K562 (cell line): ENCODE measurements around the gene TUBA1B. TPM values are rescaled to one million over a fixed set of nuclear protein-coding genes. Genes with fewer than 3 reads are reported as not detected.

ENCODE experiments used
- ATAC-seq: fragments of 200-7000 bp; cut with Tn5 transposase; 3 replicates; pipeline ENCODE4 v1.9.1; 2020; ENCODE audit warnings: moderate library complexity
- BruUV-seq: library from RNA; stranded (reverse); fragments of 400-500 nt; replicated peaks from 2 replicates; lab custom pipeline; 2021; lab: Mats Ljungman, UMichigan
- CTCF ChIA-PET: fragments of 300-600 bp; formaldehyde crosslinking; extraction: SDS; loops from one replicate; lab custom pipeline; 2021; ENCODE audit warnings: low intra/inter-chr PET ratio; lab: Yijun Ruan, JAX
- POLR2A ChIA-PET: fragments of 300-600, 350-650 bp; sonication (Branson Sonifier 250); formaldehyde crosslinking; extraction: SDS; loops from one replicate; lab custom pipeline; 2021; ENCODE audit warnings: antibody characterized with exemption, inconsistent platforms; lab: Yijun Ruan, JAX
- DNase-seq, 4 experiments: peaks; one replicate each; pipeline versions ENCODE4 v3.0.0 to v3.0.0-alpha.2; 2011 to 2018; ENCODE audit warnings: low spot score in 3 of 4, mixed read lengths in 3 of 4; ENCODE audit errors: extremely low read depth in 1 of 4
- FAIRE-seq: peaks from 2 replicates; lab custom pipeline; 2011; peaks lifted over from hg19 to GRCh38; lab: Jason Lieb, UNC
- H2AFZ ChIP-seq: 2 replicates; pipeline ENCODE4 v1.6.0; 2011; ENCODE audit warnings: low read depth, low read length, control low read depth, inconsistent platforms
- H3K27ac ChIP-seq: fragments of 200-600 bp; 3 replicates; pipeline ENCODE4 v1.8.0; 2011; ENCODE audit warnings: low read depth, mild to moderate bottlenecking, control low read depth, inconsistent platforms, low read length, moderate library complexity, mixed read lengths; ENCODE audit errors: extremely low read depth
- H3K27me3 ChIP-seq, 2 experiments: fragments of 300-600 bp in 1 of 2; 2 replicates in 1 of 2; 3 replicates in 1 of 2; pipeline versions ENCODE4 v1.6.0 to v1.8.0; 2011; ENCODE audit warnings: inconsistent platforms in 2 of 2, low read length in 2 of 2, mild to moderate bottlenecking in 1 of 2, mixed read lengths in 1 of 2, moderate library complexity in 1 of 2; ENCODE audit not compliant: control insufficient read depth in 2 of 2, insufficient read depth in 2 of 2
- H3K36me3 ChIP-seq: fragments of 300-600 bp; 3 replicates; pipeline ENCODE4 v1.8.0; 2011; ENCODE audit warnings: mild to moderate bottlenecking, low read length, inconsistent platforms; ENCODE audit not compliant: control insufficient read depth, insufficient read depth
- H3K4me1 ChIP-seq, 2 experiments: fragments of 200-600 bp in 1 of 2; replicated peaks in 1 of 2; 2 replicates in 1 of 2; 3 replicates in 1 of 2; pipeline versions ENCODE4 v1.5.1 to v1.8.0; 2011; ENCODE audit warnings: inconsistent platforms in 2 of 2, low read length in 2 of 2, mild to moderate bottlenecking in 1 of 2, mixed read lengths in 1 of 2, moderate library complexity in 1 of 2; ENCODE audit not compliant: control insufficient read depth in 2 of 2, insufficient read depth in 2 of 2
- H3K4me2 ChIP-seq: 2 replicates; pipeline ENCODE4 v1.6.1; 2011; ENCODE audit warnings: low read length, control low read depth, inconsistent platforms, mixed read lengths; ENCODE audit not compliant: insufficient read depth
- H3K4me3 ChIP-seq: fragments of 200-600 bp; sonication (generic), shearing (Covaris generic); 2 replicates; pipeline ENCODE4 v1.5.1; 2016; ENCODE audit warnings: control low read depth, inconsistent platforms
- H3K79me2 ChIP-seq: fragments of 200-600 bp; 3 replicates; pipeline ENCODE4 v1.8.0; 2011; ENCODE audit warnings: low read length, inconsistent platforms; ENCODE audit not compliant: control insufficient read depth, insufficient read depth
- H3K9ac ChIP-seq, 2 experiments: 2 replicates each; pipeline versions ENCODE4 v1.6.0 to v1.6.1; 2011; ENCODE audit warnings: low read depth in 2 of 2, low read length in 2 of 2, control low read depth in 1 of 2, inconsistent platforms in 1 of 2, mild to moderate bottlenecking in 1 of 2, mixed read lengths in 1 of 2; ENCODE audit not compliant: insufficient read depth in 1 of 2
- H3K9me1 ChIP-seq: one replicate; pipeline ENCODE4 v1.6.0; 2011; ENCODE audit warnings: inconsistent platforms, mild to moderate bottlenecking, low read length, moderate library complexity; ENCODE audit not compliant: control insufficient read depth, insufficient read depth
- H3K9me3 ChIP-seq: replicated peaks from 2 replicates; pipeline ENCODE4 v1.5.1; 2011; ENCODE audit warnings: low read depth, low read length, inconsistent platforms; ENCODE audit not compliant: control insufficient read depth, insufficient read depth
- H4K20me1 ChIP-seq: replicated peaks from 2 replicates; pipeline ENCODE4 v1.6.1; 2011; ENCODE audit warnings: low read length, inconsistent platforms, mixed read lengths; ENCODE audit not compliant: control insufficient read depth, insufficient read depth
- DDX20 ChIP-seq: fragments of 450-650 bp; IDR thresholded peaks from 2 replicates; pipeline ENCODE4 v1.6.1; 2016; ENCODE audit warnings: missing genetic modification characterization, low read depth, mild to moderate bottlenecking, missing compliant biosample characterization, moderate library complexity
- EP400 ChIP-seq: fragments of 450-650 bp; IDR thresholded peaks from 2 replicates; pipeline ENCODE4 v1.6.1; 2017; ENCODE audit warnings: antibody characterized with exemption, mild to moderate bottlenecking, moderate library complexity
- ERF ChIP-seq: fragments of 450-650 bp; formaldehyde crosslinking; IDR thresholded peaks from 2 replicates; pipeline ENCODE4 v1.4.0; 2020; ENCODE audit warnings: mild to moderate bottlenecking, mixed read lengths
- ETV1 ChIP-seq: fragments of 450-650 bp; conservative IDR thresholded peaks from 2 replicates; pipeline ENCODE4 v1.6.1; 2016; ENCODE audit warnings: missing genetic modification characterization, control low read depth, low read depth, missing compliant biosample characterization
- RAD21 ChIP-seq, 2 experiments: fragments of 250-450 bp in 1 of 2; fragments of 450-650 bp in 1 of 2; sonication (Bioruptor Pico) in 1 of 2; formaldehyde crosslinking in 1 of 2; IDR thresholded peaks in 1 of 2; conservative IDR thresholded peaks in 1 of 2; 2 replicates each; pipeline versions ENCODE4 v1.4.0 to v1.8.0; 2020 to 2022; ENCODE audit warnings: mild to moderate bottlenecking in 2 of 2, moderate library complexity in 1 of 2
- RCOR1 ChIP-seq, 2 experiments: IDR thresholded peaks; 2 replicates each; pipeline ENCODE4 v1.6.1; 2012; ENCODE audit warnings: low read depth in 2 of 2, low read length in 2 of 2, borderline replicate concordance in 1 of 2, improper control_type of control experiment in 1 of 2
- ZNF140 ChIP-seq: fragments of 250-450 bp; sonication (Bioruptor Pico); IDR thresholded peaks from 2 replicates; pipeline ENCODE4 v1.8.0; 2021; ENCODE audit warnings: moderate library complexity, mild to moderate bottlenecking, inconsistent platforms
- WGBS: fragments of 100-300 bp; shearing (Covaris generic); methylation state at CpG from one replicate; pipeline ENCODE4 v1.1.6; 2016; ENCODE audit warnings: low coverage, mixed read lengths; ENCODE audit not compliant: insufficient coverage; ENCODE audit errors: missing lambda C conversion rate; 5-methylcytosine and 5-hydroxymethylcytosine counted together
- in situ Hi-C: fragments of 300-500 bp; cut with MboI; formaldehyde crosslinking; loops from 4 replicates; pipeline ENCODE4 v1.15.0; 2018; ENCODE audit warnings: inconsistent platforms, mixed read lengths
- intact Hi-C: fragments of 100-400 bp; cut with micrococcal nuclease; formaldehyde crosslinking; loops from 2 replicates; pipeline ENCODE4 v1.14.2; 2022
- polyA plus RNA-seq, 8 experiments: library from polyadenylated mRNA; depleted of rRNA in 4 of 8; stranded (reverse) in 5 of 8; unstranded in 3 of 8; fragments of >200 nt; fragmentation: Nextera tagmentation in 2 of 8; fragmentation: Illumina TruSeq in 1 of 8; extraction: Ambion mirVana in 2 of 8; extraction: Trizol in 1 of 8; gene quantifications; 2 replicates each; pipeline versions ENCODE4 v1.2.1 to v1.2.3, GENCODE V29; 2011 to 2014; ENCODE audit warnings: inconsistent platforms in 1 of 8, missing spikeins in 1 of 8
- total RNA-seq, 7 experiments: library from RNA; depleted of rRNA in 6 of 7; stranded (reverse); fragments of >200 nt in 6 of 7; fragmentation: Illumina TruSeq in 2 of 7; extraction: Trizol in 2 of 7; gene quantifications; 2 replicates each; pipeline versions ENCODE4 v1.2.1 to v1.2.3, GENCODE V29; 2011 to 2021; ENCODE audit warnings: low replicate concordance in 1 of 7
- TF ChIP-seq, protein P1 (sequence below): sonication (generic); formaldehyde crosslinking; IDR thresholded peaks from 2 replicates; pipeline ENCODE4 v1.8.1; 2023; ENCODE audit warnings: mild to moderate bottlenecking, missing genetic modification reagents, moderate library complexity
- TF ChIP-seq, protein P2 (sequence below): fragments of 250-450 bp; sonication (Bioruptor Pico); IDR thresholded peaks from 2 replicates; pipeline ENCODE4 v1.4.0; 2020; ENCODE audit warnings: mild to moderate bottlenecking, moderate library complexity
- TF ChIP-seq, protein P3 (sequence below), 3 experiments: IDR thresholded peaks in 2 of 3; conservative IDR thresholded peaks in 1 of 3; 2 replicates each; pipeline ENCODE4 v1.5.1; 2011 to 2012; ENCODE audit warnings: low read length in 3 of 3, mild to moderate bottlenecking in 3 of 3, control low read depth in 2 of 3, improper control_type of control experiment in 1 of 3, inconsistent platforms in 1 of 3, low read depth in 1 of 3, mixed read lengths in 1 of 3, moderate library complexity in 1 of 3; ENCODE audit not compliant: insufficient read depth in 2 of 3

Gene TUBA1B
- total and polyA plus RNA-seq, 9 of the 15 experiments (the other 6 are each of a cell fraction or from before 2014, with no cell fraction given): 2,189 to 4,624 (median 2,628) TPM

DNA sequence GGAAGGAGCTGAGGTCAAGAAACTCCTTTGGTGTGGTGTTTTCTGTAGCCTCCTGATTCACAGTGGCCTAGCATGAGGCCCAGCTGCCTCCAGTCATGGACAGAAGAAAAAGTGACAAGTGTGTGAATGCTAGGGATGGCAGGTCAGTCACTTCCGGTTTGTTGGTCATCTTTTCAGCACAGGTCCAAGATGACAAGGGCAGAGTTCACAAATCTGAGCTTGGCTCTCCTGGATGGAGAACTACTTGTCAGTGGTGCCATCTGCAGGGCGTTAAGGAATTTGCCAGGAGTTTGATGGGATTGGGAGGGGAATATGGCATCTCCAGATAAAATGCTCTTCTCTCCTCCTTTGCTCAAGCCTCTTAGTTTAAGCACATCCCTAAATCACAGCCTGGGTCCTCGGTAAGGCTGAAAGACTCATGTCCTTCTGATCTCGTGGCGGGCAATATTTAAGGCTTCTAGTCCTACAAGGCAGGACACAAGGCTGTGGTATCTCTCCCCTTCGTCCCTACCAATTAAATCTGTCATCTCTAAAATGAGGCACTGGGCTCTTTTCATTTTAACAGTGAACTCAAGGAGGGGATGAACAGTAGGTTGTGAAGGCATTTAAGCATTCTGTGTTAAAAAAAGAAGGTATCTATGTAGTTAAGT lies 10.0 kb downstream of the TUBA1B start:
- DNase-seq (peak; percentile 31 to 65 (median 41)), ATAC-seq (peak; percentile 75), FAIRE-seq (peak; percentile 84)
- BruUV-seq: no TSS peak
- 13% methylated on average over 6 of the region's 6 CpGs for WGBS
- no peak overlapping the region for H3K4me2 ChIP-seq
- no peaks in the 10 kb centered on the region for H3K79me2 ChIP-seq
- intact Hi-C loops (loop anchor here (2.0 kb wide), 1 partner anchor 32 kb away; no protein-coding TSS in a partner anchor), in situ Hi-C loops (no loop called here)
- H3K9me3 ChIP-seq: no peaks in the 10 kb centered on the region
- no peak overlapping the region for H3K9ac ChIP-seq
- H3K9me1 ChIP-seq: no peaks in the 10 kb centered on the region
- ChIA-PET POLR2A (interaction anchor here (0.6 to 6.3 kb wide), 5 partner anchors 10 to 76 kb away, joined by 3 to 73 read pairs (median 3); partner anchors contain the start of gene TUBA1B), CTCF (interaction anchor here (1.1 to 1.5 kb wide), 2 partner anchors 29 to 32 kb away, joined by 3 to 6 read pairs; no protein-coding TSS in a partner anchor)
- H3K27ac ChIP-seq: no peak overlapping the region
- no peaks in the 10 kb centered on the region; a peak in 2 of 5 replicates for H3K4me1 ChIP-seq
- H3K36me3 ChIP-seq: no peaks in the 10 kb centered on the region
- no peaks in the 10 kb centered on the region for H3K27me3 ChIP-seq
- no peak overlapping the region for H2AFZ ChIP-seq
- H4K20me1 ChIP-seq: no peaks in the 10 kb centered on the region
- no peak overlapping the region for H3K4me3 ChIP-seq
- TF ChIP-seq, protein P1, sequence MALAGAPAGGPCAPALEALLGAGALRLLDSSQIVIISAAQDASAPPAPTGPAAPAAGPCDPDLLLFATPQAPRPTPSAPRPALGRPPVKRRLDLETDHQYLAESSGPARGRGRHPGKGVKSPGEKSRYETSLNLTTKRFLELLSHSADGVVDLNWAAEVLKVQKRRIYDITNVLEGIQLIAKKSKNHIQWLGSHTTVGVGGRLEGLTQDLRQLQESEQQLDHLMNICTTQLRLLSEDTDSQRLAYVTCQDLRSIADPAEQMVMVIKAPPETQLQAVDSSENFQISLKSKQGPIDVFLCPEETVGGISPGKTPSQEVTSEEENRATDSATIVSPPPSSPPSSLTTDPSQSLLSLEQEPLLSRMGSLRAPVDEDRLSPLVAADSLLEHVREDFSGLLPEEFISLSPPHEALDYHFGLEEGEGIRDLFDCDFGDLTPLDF: no peak
- TF ChIP-seq ETV1: peak; percentile 59
- TF ChIP-seq RAD21 (CRISPR knock-in tag; conservative IDR thresholded peaks at IDR 0.05 in 1 of 2, IDR thresholded peaks at IDR 0.05 in 1 of 2): peak in 1 of 2 experiments; percentile 78; a peak in 3 of 4 replicates
- no peak for TF ChIP-seq EP400
- no peak for TF ChIP-seq ERF
- no peak for TF ChIP-seq DDX20 (tag)
- TF ChIP-seq, protein P2, sequence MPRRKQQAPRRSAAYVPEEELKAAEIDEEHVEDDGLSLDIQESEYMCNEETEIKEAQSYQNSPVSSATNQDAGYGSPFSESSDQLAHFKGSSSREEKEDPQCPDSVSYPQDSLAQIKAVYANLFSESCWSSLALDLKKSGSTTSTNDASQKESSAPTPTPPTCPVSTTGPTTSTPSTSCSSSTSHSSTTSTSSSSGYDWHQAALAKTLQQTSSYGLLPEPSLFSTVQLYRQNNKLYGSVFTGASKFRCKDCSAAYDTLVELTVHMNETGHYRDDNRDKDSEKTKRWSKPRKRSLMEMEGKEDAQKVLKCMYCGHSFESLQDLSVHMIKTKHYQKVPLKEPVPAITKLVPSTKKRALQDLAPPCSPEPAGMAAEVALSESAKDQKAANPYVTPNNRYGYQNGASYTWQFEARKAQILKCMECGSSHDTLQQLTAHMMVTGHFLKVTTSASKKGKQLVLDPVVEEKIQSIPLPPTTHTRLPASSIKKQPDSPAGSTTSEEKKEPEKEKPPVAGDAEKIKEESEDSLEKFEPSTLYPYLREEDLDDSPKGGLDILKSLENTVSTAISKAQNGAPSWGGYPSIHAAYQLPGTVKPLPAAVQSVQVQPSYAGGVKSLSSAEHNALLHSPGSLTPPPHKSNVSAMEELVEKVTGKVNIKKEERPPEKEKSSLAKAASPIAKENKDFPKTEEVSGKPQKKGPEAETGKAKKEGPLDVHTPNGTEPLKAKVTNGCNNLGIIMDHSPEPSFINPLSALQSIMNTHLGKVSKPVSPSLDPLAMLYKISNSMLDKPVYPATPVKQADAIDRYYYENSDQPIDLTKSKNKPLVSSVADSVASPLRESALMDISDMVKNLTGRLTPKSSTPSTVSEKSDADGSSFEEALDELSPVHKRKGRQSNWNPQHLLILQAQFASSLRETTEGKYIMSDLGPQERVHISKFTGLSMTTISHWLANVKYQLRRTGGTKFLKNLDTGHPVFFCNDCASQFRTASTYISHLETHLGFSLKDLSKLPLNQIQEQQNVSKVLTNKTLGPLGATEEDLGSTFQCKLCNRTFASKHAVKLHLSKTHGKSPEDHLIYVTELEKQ (CRISPR knock-in tag): no peak
- TF ChIP-seq, protein P3, sequence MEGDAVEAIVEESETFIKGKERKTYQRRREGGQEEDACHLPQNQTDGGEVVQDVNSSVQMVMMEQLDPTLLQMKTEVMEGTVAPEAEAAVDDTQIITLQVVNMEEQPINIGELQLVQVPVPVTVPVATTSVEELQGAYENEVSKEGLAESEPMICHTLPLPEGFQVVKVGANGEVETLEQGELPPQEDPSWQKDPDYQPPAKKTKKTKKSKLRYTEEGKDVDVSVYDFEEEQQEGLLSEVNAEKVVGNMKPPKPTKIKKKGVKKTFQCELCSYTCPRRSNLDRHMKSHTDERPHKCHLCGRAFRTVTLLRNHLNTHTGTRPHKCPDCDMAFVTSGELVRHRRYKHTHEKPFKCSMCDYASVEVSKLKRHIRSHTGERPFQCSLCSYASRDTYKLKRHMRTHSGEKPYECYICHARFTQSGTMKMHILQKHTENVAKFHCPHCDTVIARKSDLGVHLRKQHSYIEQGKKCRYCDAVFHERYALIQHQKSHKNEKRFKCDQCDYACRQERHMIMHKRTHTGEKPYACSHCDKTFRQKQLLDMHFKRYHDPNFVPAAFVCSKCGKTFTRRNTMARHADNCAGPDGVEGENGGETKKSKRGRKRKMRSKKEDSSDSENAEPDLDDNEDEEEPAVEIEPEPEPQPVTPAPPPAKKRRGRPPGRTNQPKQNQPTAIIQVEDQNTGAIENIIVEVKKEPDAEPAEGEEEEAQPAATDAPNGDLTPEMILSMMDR (IDR thresholded peaks at IDR 0.05 in 2 of 3, conservative IDR thresholded peaks at IDR 0.05 in 1 of 3; ENCODE audit: insufficient read depth in 2 of 3, low read depth in 1 of 3, low read length in 3 of 3): peak; percentile 58 to 66 (median 63)
- no peak for TF ChIP-seq ZNF140
- peak; percentile 72 to 95 for TF ChIP-seq RCOR1 (IDR thresholded peaks at IDR 0.05; ENCODE audit: borderline replicate concordance in 1 of 2, low read depth in 2 of 2, low read length in 2 of 2)
